HG03039 (cell line): Measurements from ENCODE around the gene SLIT3.
"Not testable (repeated sequence)": the region's sequence is repeated elsewhere in the genome, so short reads cannot be mapped to it uniquely, and the experiment has no call there.

Source experiments
- ATAC-seq: cut with Tn5 transposase; IDR thresholded peaks from one replicate; pipeline ENCODE4 v1.9.1; 2021; ENCODE audit warnings: mild to moderate bottlenecking, moderate library complexity; ENCODE audit not compliant: unreplicated experiment

Gene SLIT3

GRCh38 chr5:168756453-168757391 lies 544.2 kb downstream of the SLIT3 start:
- no peak for ATAC-seq

- ATAC-seq = no peak
Observed at GRCh38 chr5:168755548-168756093, 545.3 kb downstream of the SLIT3 start.

- no peak for ATAC-seq
Observed at GRCh38 chr5:168753691-168754254, 547.2 kb downstream of the SLIT3 start.

- ATAC-seq = no peak
Observed at GRCh38 chr5:168752416-168753190, 548.3 kb downstream of the SLIT3 start.

- ATAC-seq = no peak
Observed at GRCh38 chr5:168752012-168752411, 548.9 kb downstream of the SLIT3 start.

- ATAC-seq = no peak
Observed at GRCh38 chr5:168750926-168751325, 550.0 kb downstream of the SLIT3 start.

- no peak for ATAC-seq
Observed at GRCh38 chr5:168749391-168750100, 551.4 kb downstream of the SLIT3 start.

- ATAC-seq = no peak
Observed at GRCh38 chr5:168747987-168748777, 552.8 kb downstream of the SLIT3 start.

GRCh38 chr5:168746893-168747640 lies 553.9 kb downstream of the SLIT3 start:
- no peak for ATAC-seq

- ATAC-seq = not testable (repeated sequence)
Observed at GRCh38 chr5:168746126-168746892, 554.6 kb downstream of the SLIT3 start.

GRCh38 chr5:168743617-168744016 lies 557.3 kb downstream of the SLIT3 start:
- ATAC-seq = no peak

GRCh38 chr5:168742311-168742710 lies 558.6 kb downstream of the SLIT3 start:
- not testable (repeated sequence) for ATAC-seq

- ATAC-seq = no peak
Observed at GRCh38 chr5:168740811-168741213, 560.1 kb downstream of the SLIT3 start.

- no peak for ATAC-seq
Observed at GRCh38 chr5:168740092-168740800, 560.7 kb downstream of the SLIT3 start.

GRCh38 chr5:168737066-168737465 lies 563.9 kb downstream of the SLIT3 start:
- no peak for ATAC-seq

- no peak for ATAC-seq
Observed at GRCh38 chr5:168736281-168736831, 564.6 kb downstream of the SLIT3 start.

GRCh38 chr5:168734620-168735300 lies 566.2 kb downstream of the SLIT3 start:
- peak; percentile 78 for ATAC-seq
